Posterior cingulate gyrus (tissue), 11 donors: Measurements from ENCODE around the gene HNRNPD.
"Not testable (repeated sequence)": the region's sequence is repeated elsewhere in the genome, so short reads cannot be mapped to it uniquely, and the experiment has no call there.

Experiments
- DNase-seq, 10 donors: peaks; one replicate each; pipeline versions ENCODE4 v3.0.0 to v3.0.0-alpha.2; 2020 to 2021; ENCODE audit warnings: mixed read lengths in 3 of 10
- intact Hi-C: fragments of 100-400 bp; cut with DNase I; formaldehyde crosslinking; loops from one replicate; pipeline ENCODE4 v1.15.1; 2023

The HNRNPD gene, protein sequence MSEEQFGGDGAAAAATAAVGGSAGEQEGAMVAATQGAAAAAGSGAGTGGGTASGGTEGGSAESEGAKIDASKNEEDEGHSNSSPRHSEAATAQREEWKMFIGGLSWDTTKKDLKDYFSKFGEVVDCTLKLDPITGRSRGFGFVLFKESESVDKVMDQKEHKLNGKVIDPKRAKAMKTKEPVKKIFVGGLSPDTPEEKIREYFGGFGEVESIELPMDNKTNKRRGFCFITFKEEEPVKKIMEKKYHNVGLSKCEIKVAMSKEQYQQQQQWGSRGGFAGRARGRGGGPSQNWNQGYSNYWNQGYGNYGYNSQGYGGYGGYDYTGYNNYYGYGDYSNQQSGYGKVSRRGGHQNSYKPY

DNA sequence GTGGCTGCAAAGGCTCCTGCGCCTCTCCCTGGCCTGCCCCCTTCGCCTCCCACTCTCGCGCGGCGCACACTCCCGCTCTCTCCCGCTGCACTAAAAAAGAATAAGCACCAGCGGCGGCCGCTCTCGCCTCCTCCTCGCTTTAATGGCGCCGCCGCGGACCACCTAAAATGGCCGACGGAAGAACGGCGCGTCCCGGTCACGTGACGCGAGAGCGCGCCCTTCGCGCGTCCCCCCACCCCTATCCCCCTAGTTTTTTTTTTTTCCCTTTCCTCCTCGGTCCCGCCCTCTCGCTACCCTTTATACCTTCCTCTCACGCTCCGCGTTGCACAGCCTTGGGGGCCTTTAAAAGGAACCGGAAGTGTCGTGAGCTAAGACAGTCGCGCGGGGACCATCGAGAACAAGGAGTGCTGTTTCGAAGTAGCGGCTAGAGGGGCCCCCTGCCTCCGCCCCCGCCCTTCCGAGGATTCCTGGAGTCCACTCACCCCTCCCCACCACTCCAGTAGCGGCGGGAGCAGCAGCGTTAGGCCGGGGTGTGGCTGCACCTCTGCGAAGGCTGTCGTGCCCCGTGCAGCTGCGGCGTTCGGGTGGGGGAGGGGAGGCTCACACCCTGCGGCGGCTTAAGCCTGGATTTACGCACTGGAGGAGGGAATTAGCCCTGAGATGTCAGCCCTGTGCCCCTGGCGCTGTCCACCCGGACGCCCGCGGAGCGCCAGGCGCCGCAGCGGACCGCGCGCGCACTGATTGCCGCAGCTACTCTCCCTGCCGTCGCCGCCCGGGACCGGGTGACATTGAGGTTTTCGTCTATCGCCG lies at the start of gene HNRNPD:
TSS of gene HNRNPD (minus strand) at position 176 of the 810 bp plus-strand sequence. CDS start 313 bp downstream, outside the sequence.
- peak; percentile 90 to 99 (median 96) for DNase-seq
- intact Hi-C loops: loop anchor here (1.0 to 10.0 kb wide), 5 partner anchors 56 to 638 kb away; partner anchors contain the start of genes ENOPH1, HNRNPDL, LIN54 and THAP9

DNA sequence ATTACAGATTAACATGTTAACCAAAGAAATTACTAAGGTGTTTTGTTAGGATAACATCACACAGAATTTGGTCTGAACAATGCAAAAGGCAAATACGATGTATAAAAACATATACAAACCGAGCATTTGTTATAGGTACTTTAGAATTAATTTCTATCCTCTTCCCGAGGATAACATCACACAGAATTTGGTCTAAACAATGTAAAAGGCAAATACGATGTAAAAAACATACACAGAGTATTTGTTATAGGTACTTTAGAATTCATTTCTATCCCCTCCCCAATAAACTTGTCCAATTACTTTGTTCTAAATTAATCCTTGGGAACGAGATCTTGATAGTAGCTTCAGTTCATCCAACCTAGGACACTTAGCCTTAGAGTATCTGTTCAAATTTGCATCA lies 48.8 kb upstream of the HNRNPD start:
- DNase-seq: no peak

DNA sequence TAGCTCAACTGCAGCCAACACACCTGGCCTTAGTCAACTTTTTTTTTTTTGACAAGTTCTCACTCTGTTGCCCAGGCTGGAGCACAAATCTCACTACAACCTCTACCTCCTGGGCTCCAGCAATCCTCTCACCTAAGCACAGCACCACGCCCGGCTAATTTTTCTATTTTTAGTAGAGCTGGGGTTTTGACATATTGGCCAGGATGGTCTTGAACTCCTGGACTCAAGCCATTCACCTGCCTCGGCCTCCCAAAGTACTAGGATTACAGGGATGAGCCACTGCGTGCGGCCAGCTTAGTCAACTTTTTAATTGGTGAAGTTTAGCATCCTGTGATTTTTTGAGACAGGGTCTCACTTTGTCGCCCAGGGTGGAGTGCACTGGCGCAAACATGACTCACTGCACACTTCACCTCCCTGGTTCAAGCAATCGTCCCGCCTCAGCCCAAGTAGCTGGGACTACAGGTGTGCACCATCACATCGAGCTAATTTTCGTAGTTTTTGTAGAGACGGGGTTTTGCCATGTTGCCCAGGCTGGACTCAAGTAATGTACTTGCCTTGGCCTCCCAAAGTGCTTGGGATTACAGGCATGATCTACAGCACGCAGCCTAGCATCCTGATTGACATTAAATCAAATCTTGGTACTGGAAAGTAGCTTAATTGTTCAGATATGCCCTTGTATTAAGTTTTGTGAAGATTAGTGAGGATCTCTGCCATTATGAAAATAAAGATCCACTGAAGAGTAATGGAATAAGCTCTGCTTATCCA lies 48.2 kb upstream of the HNRNPD start:
- no peak for DNase-seq
- intact Hi-C loops: loop anchor here (10.0 kb wide), 1 partner anchor 137 kb away; no protein-coding TSS in a partner anchor

More for the DNA sequence above, 48.8 kb upstream of the HNRNPD start:
- intact Hi-C loops: loop anchor here (10.0 kb wide), 1 partner anchor 138 kb away; no protein-coding TSS in a partner anchor

DNA sequence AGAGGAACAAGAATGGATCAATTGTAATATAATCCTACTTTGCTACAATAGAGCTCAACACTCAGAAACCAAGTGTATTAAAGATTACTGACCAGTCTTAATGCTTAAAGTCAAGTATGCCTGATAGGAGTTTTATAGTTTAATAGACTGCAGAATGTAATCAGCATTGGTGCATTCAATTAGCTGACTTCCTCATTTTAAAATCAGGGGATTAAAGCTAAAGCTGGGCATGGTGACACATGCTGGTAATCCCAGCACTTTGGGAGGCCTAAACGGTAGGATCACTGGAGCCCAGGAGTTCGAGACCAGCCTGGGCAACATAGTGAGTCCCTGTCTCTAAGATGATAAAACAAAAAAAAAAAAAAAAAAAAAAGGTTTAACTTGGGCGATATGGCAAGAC lies 45.7 kb upstream of the HNRNPD start:
- DNase-seq: no peak
- intact Hi-C loops: no loop called here

DNA sequence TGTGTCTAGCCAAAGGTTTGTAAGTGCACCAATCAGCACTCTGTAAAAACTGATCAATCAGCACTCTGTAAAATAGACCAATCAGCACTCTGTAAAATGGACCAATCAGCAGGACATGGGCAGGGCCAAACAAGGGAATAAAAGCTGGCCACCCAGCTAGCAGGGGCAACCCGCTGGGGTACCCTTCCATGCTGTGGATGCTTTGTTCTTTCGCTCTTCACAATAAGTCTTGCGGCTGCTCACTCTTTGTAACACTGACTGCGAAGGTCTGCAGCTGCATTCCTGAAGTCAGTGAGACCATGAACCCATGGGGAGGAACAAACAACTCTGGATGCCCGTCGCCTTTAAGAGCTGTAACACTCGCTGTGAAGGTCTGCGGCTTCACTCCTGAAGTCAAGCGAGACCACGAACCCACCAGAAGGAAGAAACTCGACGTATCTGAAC lies 42.2 kb upstream of the HNRNPD start:
- no peak for DNase-seq
- intact Hi-C loops: no loop called here

DNA sequence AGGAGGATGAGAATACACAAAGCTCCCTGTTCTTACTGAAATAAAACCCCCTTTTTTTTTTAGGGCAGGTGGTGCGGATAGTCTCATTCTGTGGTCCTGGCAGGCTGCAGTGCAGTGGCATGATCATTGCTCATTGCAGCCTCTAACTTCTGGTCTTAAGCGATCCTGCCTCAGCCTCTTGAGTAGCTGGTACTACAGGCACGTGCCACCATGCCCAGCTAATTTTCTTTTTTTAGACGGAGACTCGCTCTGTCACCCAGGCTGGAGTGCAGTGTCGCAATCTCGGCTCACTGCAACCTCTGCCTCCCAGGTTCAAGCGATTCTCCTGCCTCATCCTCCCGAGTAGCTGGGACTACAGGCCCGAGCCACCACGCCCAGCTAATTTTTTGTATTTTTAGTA lies 41.3 kb upstream of the HNRNPD start:
- DNase-seq, intact Hi-C loops: not testable (repeated sequence)

DNA sequence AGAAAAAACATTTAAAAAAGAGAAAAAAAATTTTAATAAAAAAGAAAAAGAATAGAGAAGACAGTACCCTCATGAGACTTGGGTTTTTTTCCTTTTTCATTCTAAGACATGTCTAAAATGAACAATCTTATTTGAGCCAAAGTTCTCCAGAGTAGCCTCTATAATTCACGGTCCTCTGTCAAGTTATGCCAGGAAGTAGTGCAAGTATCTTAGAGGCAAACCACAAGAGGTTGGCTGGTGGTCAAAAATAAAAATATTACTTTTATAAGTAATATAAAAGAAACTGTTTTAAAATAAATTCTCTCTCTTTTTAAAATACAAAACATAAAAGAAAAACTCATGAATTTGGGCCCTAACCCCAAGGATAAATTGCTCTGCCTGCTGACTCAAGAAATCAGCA lies 29.9 kb upstream of the HNRNPD start:
- intact Hi-C loops: no loop called here
- no peak for DNase-seq

DNA sequence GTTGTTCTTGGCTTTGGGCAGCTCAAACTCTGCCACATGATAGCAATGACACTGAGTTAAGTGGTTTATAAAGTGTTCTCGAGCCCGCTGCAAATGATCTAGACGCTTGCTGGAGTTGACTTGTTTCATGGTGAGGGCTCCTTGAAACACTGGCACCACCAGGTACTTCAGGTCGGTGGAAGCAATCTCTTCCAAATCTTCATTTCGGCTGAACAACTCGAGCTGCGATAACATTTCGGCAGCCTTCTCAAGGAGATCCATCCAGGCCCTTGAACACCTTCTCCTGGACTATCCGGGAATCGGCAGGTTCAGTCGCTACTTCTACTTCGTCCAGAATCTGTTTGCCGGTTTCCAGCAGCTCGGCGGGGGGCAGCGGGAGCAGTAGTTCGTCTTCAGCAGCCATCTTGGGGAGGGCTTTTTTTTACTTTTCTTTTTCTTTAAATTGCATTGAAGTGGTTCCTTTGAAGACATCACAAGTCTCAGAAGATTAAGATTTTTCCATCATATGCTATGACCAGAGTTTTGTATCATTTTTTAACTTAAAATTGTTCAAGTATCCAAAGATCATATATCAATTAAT lies 28.5 kb upstream of the HNRNPD start:
- DNase-seq: no peak
- intact Hi-C loops: no loop called here

DNA sequence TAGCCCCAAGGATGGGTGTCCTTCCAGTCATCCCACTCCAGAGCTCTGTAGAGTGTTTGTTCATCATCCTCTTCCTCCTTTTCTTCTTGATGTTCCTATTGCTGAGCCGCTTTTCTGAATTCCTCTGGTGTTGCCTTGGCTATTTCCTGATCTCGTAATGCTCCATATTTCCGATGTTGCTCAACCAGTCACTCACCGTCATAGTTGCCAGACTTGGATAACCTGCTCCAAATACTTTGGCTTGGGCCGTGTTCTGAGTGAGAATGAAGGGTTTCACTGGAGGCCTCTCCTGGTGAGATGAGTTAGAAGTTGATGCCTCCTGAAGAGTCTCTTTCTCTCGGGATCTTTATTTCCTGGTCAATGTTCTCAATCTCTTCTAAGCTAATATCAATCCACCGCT lies 27.8 kb upstream of the HNRNPD start:
- DNase-seq: no peak

DNA sequence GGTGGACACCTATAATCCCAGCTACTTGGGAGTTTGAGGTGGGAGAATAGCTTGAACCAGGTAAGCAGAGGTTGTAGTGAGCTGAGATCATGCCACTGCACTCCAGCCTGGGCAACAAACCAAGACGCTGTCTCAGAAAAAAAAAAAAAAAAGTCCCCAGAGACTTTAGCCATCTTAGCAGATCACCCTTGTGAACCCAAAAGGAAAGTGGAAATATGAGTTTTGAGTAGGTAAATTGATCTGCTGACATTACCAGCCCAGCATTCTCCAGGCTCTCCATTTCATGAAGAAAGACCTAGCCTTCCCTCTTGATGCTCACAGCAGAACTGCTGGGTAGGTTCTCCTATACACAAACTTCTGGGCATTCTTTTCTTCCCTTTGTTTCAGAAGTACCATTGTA lies 24.5 kb upstream of the HNRNPD start:
- no peak for DNase-seq
- intact Hi-C loops: no loop called here

More for the DNA sequence above, 27.8 kb upstream of the HNRNPD start:
- intact Hi-C loops: no loop called here

DNA sequence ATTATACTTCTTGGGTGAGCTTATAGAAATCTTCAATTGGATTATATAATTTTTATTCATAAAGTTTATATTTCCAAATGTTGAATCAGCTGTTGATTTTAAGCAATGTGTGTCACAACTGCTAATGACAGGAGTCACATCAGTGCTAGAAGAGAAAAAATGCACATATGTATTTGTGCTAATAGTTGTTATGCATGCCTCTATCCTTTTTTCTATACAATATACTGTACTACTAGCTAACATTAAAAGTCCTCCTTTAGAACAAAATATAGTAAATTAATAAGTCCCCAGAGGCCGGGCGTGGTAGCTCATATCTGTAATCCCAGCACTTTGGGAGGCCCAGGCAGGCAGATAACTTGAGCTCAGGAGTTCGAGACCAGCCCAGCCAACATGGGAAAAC lies 23.7 kb upstream of the HNRNPD start:
- no peak for DNase-seq
- intact Hi-C loops: no loop called here

DNA sequence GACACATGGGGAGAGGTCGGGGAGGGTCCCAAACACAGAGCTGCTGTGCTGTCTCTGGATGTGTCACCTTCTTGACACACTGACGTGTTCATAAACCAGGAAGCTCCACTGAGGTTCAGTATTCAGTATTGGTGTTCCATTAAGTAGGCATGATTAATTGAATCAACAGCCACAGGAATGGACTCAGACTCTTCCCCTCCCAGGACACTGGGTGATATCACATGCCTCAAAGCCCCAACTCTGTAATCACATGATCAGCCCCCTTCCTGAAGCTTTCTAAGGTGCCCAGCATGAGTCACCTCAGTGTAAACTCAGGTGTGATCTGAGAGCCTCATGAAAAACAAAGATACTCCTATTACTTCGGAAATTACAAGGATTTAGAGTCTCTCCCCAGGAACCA lies 21.1 kb upstream of the HNRNPD start:
- no peak for DNase-seq
- intact Hi-C loops: no loop called here

DNA sequence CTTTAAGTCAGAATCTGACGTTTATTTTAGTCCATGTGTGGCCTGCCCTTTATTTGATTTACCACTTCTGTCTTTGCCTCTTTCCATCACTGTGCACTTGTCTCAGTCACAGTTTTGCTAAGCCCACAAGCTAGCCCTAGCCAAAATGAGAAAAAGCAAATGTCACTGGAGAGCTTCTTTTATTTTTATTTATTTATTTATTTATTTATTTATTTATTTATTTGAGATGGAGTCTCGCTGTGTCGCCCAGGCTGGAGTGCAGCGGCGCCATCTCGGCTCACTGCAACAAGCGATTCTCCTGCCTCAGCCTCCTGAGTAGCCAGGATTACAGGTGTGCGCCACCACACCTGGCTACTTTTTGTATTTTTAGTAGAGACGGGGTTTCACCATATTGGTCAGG lies 16.3 kb upstream of the HNRNPD start:
- peak in 1 of 10 donors; percentile 66 for DNase-seq
- intact Hi-C loops: not testable (repeated sequence)

DNA sequence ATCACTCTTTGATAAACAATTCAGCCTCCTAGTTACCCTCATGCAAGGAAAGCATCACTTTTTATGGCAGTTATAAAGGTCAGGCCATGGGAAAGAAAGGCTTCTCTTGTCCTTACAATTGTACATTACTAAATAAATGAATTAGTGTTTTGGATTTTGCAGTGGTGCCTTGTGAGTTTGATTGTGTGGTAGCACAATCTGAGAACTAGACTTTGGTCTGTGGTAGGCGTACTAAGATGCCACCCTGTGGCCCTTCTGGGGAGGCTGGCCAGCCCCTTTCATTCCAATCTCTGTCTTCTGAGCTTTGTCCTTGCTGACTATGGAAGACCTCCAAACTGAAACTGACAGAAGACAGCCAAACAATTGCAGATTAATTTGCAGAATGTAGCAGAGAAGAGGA lies 14.6 kb upstream of the HNRNPD start:
- intact Hi-C loops: no loop called here
- DNase-seq: peak in 1 of 10 donors; percentile 29

DNA sequence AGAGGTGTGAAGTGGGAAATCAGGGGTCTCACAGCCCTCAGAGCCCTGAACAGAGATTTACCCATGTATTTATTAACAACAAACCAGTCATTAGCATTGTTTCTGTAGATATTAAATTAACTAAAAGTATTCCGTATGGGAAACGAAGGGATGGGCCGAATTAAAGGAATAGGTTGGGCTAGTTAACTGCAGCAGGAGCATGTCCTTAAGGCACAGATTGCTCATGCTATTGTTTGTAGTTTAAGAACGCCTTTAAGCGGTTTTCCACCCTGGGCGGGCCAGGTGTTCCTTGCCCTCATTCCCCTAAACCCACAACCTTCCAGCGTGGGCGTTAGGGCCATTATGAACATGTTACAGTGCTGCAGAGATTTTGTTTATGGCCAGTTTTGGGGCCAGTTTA lies 12.5 kb upstream of the HNRNPD start:
- DNase-seq, intact Hi-C loops: not testable (repeated sequence)

DNA sequence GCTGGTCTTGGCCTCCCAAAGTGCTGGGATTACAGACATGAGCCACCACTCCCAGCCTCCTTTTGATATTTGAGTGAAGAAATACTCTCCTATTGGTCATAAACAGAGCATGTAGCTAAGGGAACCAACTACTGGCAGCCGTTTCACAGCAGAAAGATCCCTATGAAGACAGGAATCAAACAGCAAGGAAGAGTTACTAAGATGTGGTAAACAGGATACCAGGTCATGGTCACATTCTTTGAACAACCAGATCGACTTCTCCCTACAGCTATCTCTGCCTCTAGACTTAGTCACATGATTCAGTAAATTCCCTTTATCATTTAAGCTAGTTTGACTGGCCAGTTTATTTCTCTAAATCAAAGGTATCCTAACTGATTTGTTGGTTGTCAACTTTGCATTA lies 9.0 kb upstream of the HNRNPD start:
- intact Hi-C loops: no loop called here
- no peak for DNase-seq

DNA sequence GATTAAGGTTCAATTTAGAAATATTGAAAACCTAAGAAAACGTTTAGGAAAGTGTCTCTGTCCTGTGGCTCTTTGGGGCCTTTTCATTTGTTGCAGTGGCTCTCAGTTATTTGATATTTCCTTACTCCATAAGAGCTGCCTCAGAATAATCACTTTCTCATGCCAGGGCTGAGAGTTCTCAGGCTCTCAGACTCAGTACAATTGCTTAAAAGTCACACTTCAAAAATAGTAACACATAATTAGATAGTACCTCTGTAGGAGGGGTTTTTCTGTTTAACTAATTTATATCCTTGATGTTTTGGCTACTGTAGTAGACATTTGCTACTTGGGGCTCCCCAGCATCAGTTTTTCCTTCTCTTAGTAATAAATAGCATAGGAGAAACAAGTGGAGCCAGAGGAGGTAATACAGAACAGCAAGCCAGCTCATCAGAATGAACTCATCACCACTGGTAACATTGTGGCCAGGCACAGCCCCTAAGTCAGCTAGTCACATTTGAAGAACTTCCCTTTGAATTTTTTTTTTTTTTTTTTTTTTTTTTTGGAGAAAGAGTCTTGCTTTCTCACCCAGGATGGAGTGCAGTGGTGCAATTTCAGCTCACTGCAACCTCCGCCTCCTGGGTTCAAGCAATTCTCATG lies 8.0 kb upstream of the HNRNPD start:
- intact Hi-C loops: no loop called here
- DNase-seq: no peak

DNA sequence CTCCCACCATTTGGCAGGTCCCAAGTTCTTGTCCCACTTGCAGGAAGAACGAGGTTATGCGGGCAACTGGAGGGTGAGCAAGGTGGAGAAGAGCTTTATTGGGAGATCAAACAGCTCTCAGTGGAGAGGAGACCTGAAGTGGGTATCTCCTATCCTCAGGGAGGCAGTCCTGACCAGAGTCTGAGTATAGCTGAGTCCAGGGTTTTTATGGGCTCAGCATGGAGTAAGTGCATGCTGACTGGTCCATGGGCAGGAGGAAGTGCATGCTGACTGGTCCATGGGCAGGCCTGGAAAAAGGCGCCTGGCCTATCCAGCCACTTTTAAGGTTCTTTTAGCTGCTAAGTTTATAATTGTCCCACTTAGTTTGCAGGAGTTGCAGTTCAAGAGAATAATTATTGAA lies 7.4 kb upstream of the HNRNPD start:
- intact Hi-C loops: no loop called here

DNA sequence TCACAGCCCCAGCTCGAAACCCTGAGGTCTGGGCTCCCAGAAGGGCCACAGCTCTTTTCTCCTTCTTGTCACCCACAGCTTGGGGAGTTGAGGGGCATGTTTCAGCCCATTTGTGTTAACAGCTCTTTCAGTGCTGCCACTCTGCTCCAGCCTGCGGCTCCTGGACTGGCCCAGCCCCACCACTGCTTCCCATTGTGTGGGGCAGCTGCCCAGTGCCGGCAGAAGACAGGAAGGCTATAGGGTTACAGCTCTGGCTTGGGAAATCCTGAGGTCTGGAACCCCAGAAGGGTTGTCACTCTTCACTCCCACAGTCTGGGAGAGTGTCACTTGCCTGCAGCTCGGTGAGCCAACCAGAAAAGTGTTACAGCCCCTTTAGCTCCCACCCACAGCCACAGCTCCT lies 7.0 kb upstream of the HNRNPD start:
- intact Hi-C loops: no loop called here
- no peak for DNase-seq

More for the DNA sequence above, 7.4 kb upstream of the HNRNPD start:
- no peak for DNase-seq

DNA sequence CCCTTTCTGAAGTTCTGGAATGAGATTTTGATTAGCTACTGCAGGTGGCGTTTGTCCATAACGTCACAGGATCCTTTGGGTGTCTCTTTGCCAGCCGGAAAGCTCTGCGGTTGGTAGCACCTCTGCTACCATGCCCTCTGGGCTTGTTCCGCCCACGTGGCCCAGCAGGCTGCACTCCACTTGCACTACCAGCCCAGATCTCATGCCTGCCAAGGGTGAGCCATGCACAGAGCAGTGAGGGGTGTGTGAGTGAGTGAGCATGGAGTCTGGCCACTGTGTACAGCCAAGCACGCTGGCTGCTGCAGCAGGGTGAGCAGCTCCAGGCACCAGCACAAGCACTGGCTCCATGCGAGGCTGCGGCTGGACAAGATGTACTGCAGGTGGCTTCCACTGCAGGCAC lies 6.6 kb upstream of the HNRNPD start:
- peak in 5 of 10 donors; percentile 24 to 90 (median 67) for DNase-seq
- intact Hi-C loops: no loop called here
